CD8-positive, alpha-beta memory T cell (primary cell): ENCODE results near the gene C22orf31. TPM values are rescaled to one million over a fixed set of nuclear protein-coding genes. Genes with fewer than 3 reads are reported as not detected.
A peak's percentile ranks its signal among the peaks of the same experiment; 100 is the strongest.

Experiments
- CTCF ChIA-PET: fragments of 350-600 bp; sonication (Branson Sonifier 250); formaldehyde crosslinking; loops from one replicate; lab custom pipeline; 2021; ENCODE audit warnings: antibody characterized with exemption; lab: Charles Lee
- POLR2A ChIA-PET: fragments of 350-600 bp; sonication (Branson Sonifier 250); formaldehyde crosslinking; loops from one replicate; lab custom pipeline; 2021; ENCODE audit warnings: antibody characterized with exemption; lab: Charles Lee
- DNase-seq, 5 donors: peaks; one replicate each; pipeline versions ENCODE4 v3.0.0 to v3.0.0-alpha.2; 2020 to 2022; ENCODE audit warnings: mixed read lengths in 1 of 5
- H3K27ac ChIP-seq: one replicate; pipeline ENCODE4 v1.7.0; 2013; ENCODE audit warnings: low read depth, mild to moderate bottlenecking, low read length, moderate library complexity
- H3K27me3 ChIP-seq: 2 replicates; pipeline ENCODE4 v1.7.0; 2013; ENCODE audit warnings: low read length, mild to moderate bottlenecking; ENCODE audit not compliant: insufficient read depth, poor library complexity, severe bottlenecking
- H3K36me3 ChIP-seq: 2 replicates; pipeline ENCODE4 v1.7.0; 2013; ENCODE audit warnings: mild to moderate bottlenecking, low read length, moderate library complexity; ENCODE audit not compliant: insufficient read depth
- H3K4me1 ChIP-seq: 2 replicates; pipeline ENCODE4 v1.7.0; 2013; ENCODE audit warnings: mild to moderate bottlenecking, low read length, moderate library complexity; ENCODE audit not compliant: insufficient read depth
- H3K4me3 ChIP-seq: 2 replicates; pipeline ENCODE4 v1.7.0; 2013; ENCODE audit warnings: mild to moderate bottlenecking, low read length
- H3K9me3 ChIP-seq: 2 replicates; pipeline ENCODE4 v1.7.0; 2013; ENCODE audit warnings: mild to moderate bottlenecking, low read length
- H3K27ac Mint-ChIP-seq, 8 donors: one replicate each; pipeline ENCODE4 v1.8.0; 2020 to 2021; ENCODE audit warnings: mixed read lengths in 8 of 8, mild to moderate bottlenecking in 6 of 8, inconsistent platforms in 3 of 8, moderate library complexity in 3 of 8
- H3K27me3 Mint-ChIP-seq, 2 donors: one replicate each; pipeline ENCODE4 v1.8.0; 2020 to 2021; ENCODE audit warnings: mixed read lengths in 2 of 2, mild to moderate bottlenecking in 1 of 2, moderate library complexity in 1 of 2
- H3K36me3 Mint-ChIP-seq, 3 donors: one replicate each; pipeline ENCODE4 v1.8.0; 2020 to 2021; ENCODE audit warnings: mixed read lengths in 3 of 3, inconsistent platforms in 1 of 3, mild to moderate bottlenecking in 1 of 3
- H3K4me1 Mint-ChIP-seq, 3 donors: one replicate each; pipeline ENCODE4 v1.8.0; 2020 to 2021; ENCODE audit warnings: mixed read lengths in 3 of 3, inconsistent platforms in 1 of 3, mild to moderate bottlenecking in 1 of 3
- H3K4me3 Mint-ChIP-seq, 7 donors: one replicate each; pipeline ENCODE4 v1.8.0; 2020 to 2021; ENCODE audit warnings: mixed read lengths in 7 of 7, mild to moderate bottlenecking in 6 of 7, moderate library complexity in 4 of 7, inconsistent platforms in 2 of 7
- H3K9me3 Mint-ChIP-seq, 5 donors: one replicate each; pipeline ENCODE4 v1.8.0; 2020 to 2022; ENCODE audit warnings: mixed read lengths in 5 of 5, mild to moderate bottlenecking in 3 of 5, moderate library complexity in 2 of 5, inconsistent platforms in 1 of 5
- polyA plus RNA-seq: library from polyadenylated mRNA; unstranded; fragments of 300-500 nt; fragmentation: Illumina TruSeq; gene quantifications from one replicate; pipeline ENCODE4 v1.2.3, GENCODE V29; 2021
- total RNA-seq, 2 experiments: library from RNA; stranded (reverse); gene quantifications; one replicate each; pipeline ENCODE4 v1.2.3, GENCODE V29; 2021

The C22orf31 gene
- total and polyA plus RNA-seq, 3 experiments from 2014 or later: not detected

- no peaks in the 10 kb centered on the region for H3K36me3 ChIP-seq
- peaks cover 27% of the 10 kb centered on the region for H3K27me3 ChIP-seq
- ChIA-PET POLR2A (interaction anchor here (1.0 kb wide), 1 partner anchor 271 kb away, joined by 3 read pairs; the partner anchor contains the start of gene XBP1), CTCF (interaction anchor here (1.0 kb wide), 1 partner anchor 9 kb away, joined by 3 read pairs; the partner anchor contains the start of gene C22orf31)
- Mint-ChIP-seq H3K27ac (peak overlapping the region in 1 of 8 donors; percentile 34), H3K4me1 (peaks cover 16 to 25% (median 19%) of the 10 kb centered on the region in 3 donors), H3K27me3 (peaks cover 39 to 49% of the 10 kb centered on the region in 2 donors), H3K36me3 (no peaks in the 10 kb centered on the region), H3K4me3 (peak overlapping the region; percentile 73 to 88 (median 78)), H3K9me3 (no peaks in the 10 kb centered on the region)
- DNase-seq: peak in 2 of 5 donors; percentile 14 to 26
- no peaks in the 10 kb centered on the region for H3K9me3 ChIP-seq
- peaks cover 25% of the 10 kb centered on the region for H3K4me1 ChIP-seq
- no peak overlapping the region for H3K27ac ChIP-seq
- peak overlapping the region; percentile 55 for H3K4me3 ChIP-seq
Measured at GRCh38 chr22:29071261-29072045, 9.8 kb upstream of the C22orf31 start.

- Histone ChIP-seq H3K36me3 (no peaks in the 10 kb centered on the region), H3K4me3 (no peak overlapping the region), H3K27ac (no peak overlapping the region), H3K4me1 (peaks cover 32% of the 10 kb centered on the region), H3K9me3 (no peaks in the 10 kb centered on the region), H3K27me3 (peaks cover 23% of the 10 kb centered on the region)
- ChIA-PET POLR2A (no interaction called here), CTCF (no interaction called here)
- DNase-seq: no peak
- Mint-ChIP-seq H3K27ac (peak overlapping the region in 1 of 8 donors; percentile 11), H3K36me3 (no peaks in the 10 kb centered on the region), H3K4me3 (peak overlapping the region in 5 of 7 donors; percentile 0 to 80 (median 68)), H3K27me3 (peaks cover 30 to 39% of the 10 kb centered on the region in 2 donors), H3K9me3 (no peaks in the 10 kb centered on the region), H3K4me1 (peaks cover 18 to 33% (median 27%) of the 10 kb centered on the region in 3 donors)
Measured at GRCh38 chr22:29070490-29070889, 8.9 kb upstream of the C22orf31 start.

GRCh38 chr22:29069463-29069862 lies 7.8 kb upstream of the C22orf31 start:
- peaks cover 16% of the 10 kb centered on the region for H3K27me3 ChIP-seq
- H3K36me3 Mint-ChIP-seq: no peaks in the 10 kb centered on the region
- H3K27ac ChIP-seq: no peak overlapping the region
- H3K27ac Mint-ChIP-seq: no peak overlapping the region
- ChIA-PET CTCF (no interaction called here), POLR2A (no interaction called here)
- H3K36me3 ChIP-seq: no peaks in the 10 kb centered on the region
- no peak overlapping the region for H3K4me3 Mint-ChIP-seq
- H3K9me3 ChIP-seq: no peaks in the 10 kb centered on the region
- no peak overlapping the region for H3K4me3 ChIP-seq
- peaks cover 18 to 36% (median 33%) of the 10 kb centered on the region in 3 donors for H3K4me1 Mint-ChIP-seq
- H3K9me3 Mint-ChIP-seq: no peaks in the 10 kb centered on the region
- peaks cover 20 to 29% of the 10 kb centered on the region in 2 donors for H3K27me3 Mint-ChIP-seq
- H3K4me1 ChIP-seq: peaks cover 31% of the 10 kb centered on the region
- DNase-seq: no peak

GRCh38 chr22:29065468-29066190 lies 4.0 kb upstream of the C22orf31 start:
- no peaks in the 10 kb centered on the region for H3K36me3 Mint-ChIP-seq
- no peaks in the 10 kb centered on the region for H3K9me3 ChIP-seq
- H3K27me3 Mint-ChIP-seq: peaks cover 17 to 41% of the 10 kb centered on the region in 2 donors
- peaks cover 2 to 18% (median 12%) of the 10 kb centered on the region in 3 donors for H3K4me1 Mint-ChIP-seq
- H3K4me3 ChIP-seq: no peak overlapping the region
- ChIA-PET CTCF (interaction anchor here (1.3 to 1.6 kb wide), 2 partner anchors 9 to 25 kb away, joined by 3 to 7 read pairs; no protein-coding TSS in a partner anchor), POLR2A (no interaction called here)
- H3K27me3 ChIP-seq: no peaks in the 10 kb centered on the region
- no peaks in the 10 kb centered on the region for H3K9me3 Mint-ChIP-seq
- H3K4me3 Mint-ChIP-seq: peak overlapping the region in 1 of 7 donors; percentile 23
- H3K36me3 ChIP-seq: no peaks in the 10 kb centered on the region
- H3K27ac ChIP-seq: no peak overlapping the region
- H3K4me1 ChIP-seq: peaks cover 7% of the 10 kb centered on the region
- peak in 1 of 5 donors; percentile 5 for DNase-seq
- H3K27ac Mint-ChIP-seq: peak overlapping the region in 1 of 8 donors; percentile 65

GRCh38 chr22:29062286-29062821 lies 723 bp upstream of the C22orf31 start:
- H3K27me3 Mint-ChIP-seq: peaks cover 17 to 47% of the 10 kb centered on the region in 2 donors
- peaks cover 2 to 18% (median 12%) of the 10 kb centered on the region in 3 donors for H3K4me1 Mint-ChIP-seq
- H3K9me3 Mint-ChIP-seq: no peaks in the 10 kb centered on the region
- H3K9me3 ChIP-seq: no peaks in the 10 kb centered on the region
- no peak overlapping the region for H3K4me3 Mint-ChIP-seq
- ChIA-PET CTCF (interaction anchor here (1.3 kb wide), 1 partner anchor 10 kb away, joined by 3 read pairs; no protein-coding TSS in a partner anchor), POLR2A (no interaction called here)
- no peaks in the 10 kb centered on the region for H3K27me3 ChIP-seq
- H3K4me1 ChIP-seq: peaks cover 7% of the 10 kb centered on the region
- no peak overlapping the region for H3K27ac Mint-ChIP-seq
- no peaks in the 10 kb centered on the region for H3K36me3 ChIP-seq
- H3K4me3 ChIP-seq: no peak overlapping the region
- DNase-seq: no peak
- H3K27ac ChIP-seq: no peak overlapping the region
- no peaks in the 10 kb centered on the region for H3K36me3 Mint-ChIP-seq

GRCh38 chr22:29060931-29061330 lies 700 bp downstream of the C22orf31 start:
- DNase-seq: no peak
- Histone ChIP-seq H3K36me3 (no peaks in the 10 kb centered on the region), H3K4me3 (no peak overlapping the region), H3K27me3 (no peaks in the 10 kb centered on the region), H3K9me3 (no peaks in the 10 kb centered on the region), H3K27ac (no peak overlapping the region), H3K4me1 (peaks cover 5% of the 10 kb centered on the region)
- Mint-ChIP-seq H3K9me3 (no peaks in the 10 kb centered on the region), H3K36me3 (no peaks in the 10 kb centered on the region), H3K27me3 (peaks cover 16 to 47% of the 10 kb centered on the region in 2 donors), H3K4me1 (peaks cover under 1 to 10% (median 9%) of the 10 kb centered on the region in 3 donors), H3K4me3 (no peak overlapping the region), H3K27ac (no peak overlapping the region)
- CTCF ChIA-PET: no interaction called here
- POLR2A ChIA-PET: no interaction called here

- no peak for DNase-seq
- ChIA-PET POLR2A (no interaction called here), CTCF (interaction anchor here (0.7 kb wide), 1 partner anchor 13 kb away, joined by 3 read pairs; no protein-coding TSS in a partner anchor)
- no peak overlapping the region for H3K4me3 Mint-ChIP-seq
- peak overlapping the region in 1 of 8 donors; percentile 42 for H3K27ac Mint-ChIP-seq
- Histone ChIP-seq H3K9me3 (no peaks in the 10 kb centered on the region), H3K4me1 (no peaks in the 10 kb centered on the region), H3K27ac (no peak overlapping the region), H3K27me3 (no peaks in the 10 kb centered on the region), H3K36me3 (no peaks in the 10 kb centered on the region), H3K4me3 (no peak overlapping the region)
- H3K4me1 Mint-ChIP-seq: peaks cover 0 to 4% (median 3%) of the 10 kb centered on the region in 3 donors
- H3K27me3 Mint-ChIP-seq: peaks cover 16 to 47% of the 10 kb centered on the region in 2 donors
- no peaks in the 10 kb centered on the region for H3K9me3 Mint-ChIP-seq
- no peaks in the 10 kb centered on the region for H3K36me3 Mint-ChIP-seq
Measured at GRCh38 chr22:29060251-29060869, 1.3 kb downstream of the C22orf31 start.
